Stimulated activated naive CD8-positive, alpha-beta T cell treated with anti-CD3 and anti-CD28 coated beads, Interleukin-15, Interleukin-2, amounts not matched to agents 100 U/mL and 50 U/mL, for 24 hours (primary cell): Measurements from ENCODE around the gene CMTM2.

Experiments
- ATAC-seq: fragments of 150-1000 bp; cut with Tn5 transposase; one replicate; pipeline ENCODE4 v1.10.0; 2021
- DNase-seq: peaks from one replicate; pipeline ENCODE4 v3.0.0; 2021

Gene CMTM2

DNA sequence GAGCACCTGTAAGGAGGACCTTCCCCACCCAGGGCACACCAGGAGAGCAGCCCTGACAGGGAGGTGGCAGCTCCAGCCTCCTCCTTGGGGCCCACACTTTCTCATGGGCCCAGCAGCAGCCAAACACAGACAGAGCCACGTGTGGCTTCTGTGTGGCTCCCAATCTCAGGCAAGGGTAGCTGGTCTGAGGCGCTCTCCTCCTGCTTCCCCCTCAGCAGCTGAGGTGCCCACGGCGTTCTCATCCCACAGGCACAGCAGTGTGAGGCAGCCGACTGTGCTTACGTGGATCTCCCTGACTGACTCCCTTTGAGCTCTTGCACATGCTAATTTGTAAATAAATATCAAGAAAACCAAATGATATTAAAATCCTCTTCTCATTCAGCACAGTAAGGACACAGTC is 56.1 kb downstream of the CMTM2 start:
- DNase-seq (no peak), ATAC-seq (no peak)

DNA sequence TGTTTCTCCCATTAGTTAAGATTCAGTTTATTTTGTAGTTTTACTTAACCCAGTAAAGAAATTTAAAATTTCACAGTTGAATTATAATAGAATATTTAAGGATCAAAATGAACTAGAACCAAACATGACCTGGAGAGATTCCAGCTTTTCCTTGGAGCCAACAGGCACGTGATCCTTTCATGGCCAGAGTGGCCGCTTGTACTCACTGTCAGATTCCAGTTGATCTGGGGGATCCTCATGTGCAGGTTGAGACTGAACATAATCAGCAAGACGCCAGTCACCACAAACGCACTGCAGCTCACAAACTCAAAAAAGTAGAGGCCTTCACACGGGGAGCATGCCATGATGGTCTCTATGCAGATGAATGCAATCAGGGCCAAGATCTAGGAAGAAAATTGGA is 56.9 kb downstream of the CMTM2 start:
- DNase-seq (no peak), ATAC-seq (no peak)

DNA sequence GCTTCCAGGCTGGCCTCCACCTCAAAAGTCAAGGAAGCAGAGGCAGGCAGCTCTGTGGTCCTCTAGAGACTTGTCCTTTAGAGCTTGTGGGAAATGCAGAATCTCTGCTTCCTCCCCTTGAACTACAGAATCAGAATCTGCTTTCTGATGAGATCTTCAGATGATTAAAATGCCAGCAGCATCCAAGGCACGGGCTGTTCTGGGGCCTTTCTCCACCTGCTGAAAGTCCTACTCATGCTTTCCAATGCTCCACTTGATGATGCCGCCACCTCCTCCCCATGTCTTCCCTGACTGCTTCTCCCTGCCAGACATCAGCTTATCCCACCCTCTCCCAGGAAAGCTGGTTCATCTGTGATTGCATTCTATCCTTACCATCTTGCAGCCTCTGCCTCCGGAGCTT is 58.5 kb downstream of the CMTM2 start:
- ATAC-seq (no peak), DNase-seq (no peak)
